ENCODE data around the gene ATRNL1. TPM values are rescaled to one million over a fixed set of nuclear protein-coding genes. Genes with fewer than 3 reads are reported as not detected.

ATRNL1 gene
- total RNA-seq: 1.0 and 1.6 TPM in 2 replicates

DNA sequence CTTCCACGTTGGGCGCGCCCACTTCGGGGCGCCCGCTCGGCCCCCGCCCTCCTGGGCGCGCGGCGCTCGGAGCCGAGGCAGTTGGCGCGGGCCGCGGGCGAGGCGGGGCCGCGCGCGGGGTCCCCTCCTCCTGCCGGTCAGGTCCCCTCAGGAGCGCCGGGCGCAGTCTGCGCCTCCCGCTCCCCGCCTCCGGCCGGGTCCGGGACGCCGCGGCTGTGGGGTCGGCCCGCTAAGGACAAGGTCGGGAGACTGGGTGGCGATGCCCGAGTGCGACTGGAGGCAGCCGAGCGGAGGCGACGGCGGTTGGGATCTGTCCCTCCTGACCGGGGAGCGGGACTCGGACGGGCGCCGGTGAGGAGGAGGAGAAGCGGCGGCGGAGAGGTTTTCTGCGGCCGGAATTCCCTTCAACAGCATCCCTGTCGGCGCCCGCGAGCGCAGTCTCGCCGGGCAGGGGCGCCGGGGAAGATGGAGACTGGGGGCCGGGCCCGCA is at the start of gene ATRNL1:
TSS of gene ATRNL1 (plus strand) at position 80 of the 490 bp plus-strand sequence. CDS start at position 466, 386 bp downstream.

Other genes with a start within 250 kb of the ATRNL1 start
- gene TRUB1, start 155.2 kb upstream of the ATRNL1 start, total RNA-seq: 14.0 and 16.8 TPM in 2 replicates